Activated CD4-positive, alpha-beta T cell treated with anti-CD3 and anti-CD28 coated beads, Interleukin-2, amount 50 U/mL, for 4 hours (primary cell): Measurements from ENCODE around the gene C6orf163.

Experiments
- DNase-seq, 2 experiments: peaks; one replicate each; pipeline ENCODE4 v3.0.0-alpha.2; 2020

Gene C6orf163

DNA sequence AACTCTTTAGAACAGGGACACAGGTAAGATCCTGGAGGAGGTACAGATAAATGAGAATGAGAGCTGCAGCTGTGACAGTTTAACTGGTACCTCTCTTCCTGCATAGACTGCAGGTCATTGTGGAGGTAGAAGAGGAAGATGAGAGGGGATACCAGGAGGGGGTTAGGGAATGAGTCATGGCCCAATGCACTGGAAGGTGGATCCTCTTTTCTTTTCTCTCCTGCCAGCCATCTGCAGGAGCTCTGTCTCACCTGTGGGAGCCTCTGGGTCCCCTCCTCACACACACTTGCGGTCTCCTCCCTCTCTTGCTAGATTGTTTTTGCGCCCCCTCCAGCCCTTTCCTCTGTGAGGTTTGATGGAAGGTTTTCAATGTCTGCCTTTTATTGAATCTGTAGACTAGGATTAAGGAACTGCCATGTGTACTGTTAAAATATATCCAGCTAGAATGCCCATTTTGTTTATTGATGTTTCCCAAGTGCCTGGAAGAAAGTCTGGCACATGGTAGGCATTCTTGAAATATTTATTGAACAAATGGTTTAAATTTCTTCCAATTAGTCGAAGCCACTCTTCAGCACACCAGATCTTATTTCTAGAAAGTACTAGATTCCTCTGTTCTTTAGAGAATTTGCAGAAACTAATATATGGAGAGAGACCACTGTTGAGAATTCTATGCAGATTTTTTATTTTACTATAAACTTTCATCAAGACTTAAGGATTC, 13.0 kb downstream of the C6orf163 start:
- no peak for DNase-seq

GRCh38 chr6:87364602-87365252, 20.1 kb downstream of the C6orf163 start:
- DNase-seq, result no peak

GRCh38 chr6:87366072-87366827, 21.6 kb downstream of the C6orf163 start:
- no peak for DNase-seq

DNA sequence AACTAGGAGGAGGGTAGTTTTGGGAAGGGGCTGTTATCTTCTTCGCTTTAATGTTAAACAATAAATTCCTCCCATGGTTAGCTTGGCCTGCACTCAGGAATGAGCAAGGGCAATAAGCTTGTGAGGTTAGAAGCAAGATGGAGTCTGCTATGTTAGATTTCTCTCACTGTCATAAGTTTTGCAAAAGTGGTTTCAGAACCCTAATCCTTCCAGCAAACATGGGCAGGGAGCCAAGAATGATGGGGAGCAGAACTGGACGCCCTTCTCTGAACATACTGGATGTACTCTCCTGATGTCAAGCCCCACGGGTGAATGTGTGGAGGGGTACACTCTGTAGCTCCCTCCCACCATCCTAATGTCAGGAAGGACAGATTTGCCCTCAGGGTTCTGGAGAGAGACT, 22.3 kb downstream of the C6orf163 start:
- no peak for DNase-seq

DNA sequence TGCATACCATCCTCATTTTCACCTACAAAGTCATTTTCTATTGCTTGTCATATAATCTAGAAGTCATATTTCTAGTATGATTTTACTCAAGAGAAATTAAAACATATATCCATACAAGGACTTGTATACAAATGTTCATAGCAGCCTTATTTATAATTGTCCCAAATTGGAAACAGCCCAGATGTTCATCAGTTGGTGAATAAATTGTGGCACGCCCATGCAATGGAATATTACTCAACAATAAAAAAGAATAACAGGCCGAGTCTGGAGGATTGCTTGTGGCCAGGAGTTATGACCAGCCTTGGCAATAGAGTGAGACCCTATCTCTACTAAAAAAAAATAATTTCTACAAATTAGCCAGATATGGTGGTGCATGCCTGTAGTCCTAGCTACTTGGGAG, 28.8 kb downstream of the C6orf163 start:
- no peak for DNase-seq

- no peak for DNase-seq
These were observed 30.7 kb downstream of the C6orf163 start for GRCh38 chr6:87375315-87375714.

DNA sequence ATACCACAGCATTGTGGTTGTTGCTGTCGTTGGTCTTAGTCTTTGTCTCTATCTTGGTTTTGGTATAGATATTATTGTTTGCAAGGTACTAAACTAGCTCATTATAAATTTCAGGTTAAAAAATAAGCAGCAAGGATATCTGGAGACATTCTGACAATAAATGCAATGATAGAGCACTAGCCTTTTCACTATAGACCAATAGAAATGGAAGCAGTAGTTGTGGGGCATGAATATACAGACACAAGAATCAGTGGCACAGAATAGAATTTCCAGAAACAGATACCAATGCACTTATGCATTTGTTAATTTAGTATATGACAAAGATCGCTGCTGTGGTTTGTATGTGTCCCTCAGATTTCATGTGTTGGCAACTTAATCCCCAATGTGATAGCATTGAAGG, 32.0 kb downstream of the C6orf163 start:
- no peak for DNase-seq

- DNase-seq, result no peak
These were observed 34.3 kb downstream of the C6orf163 start for GRCh38 chr6:87378947-87379346.

DNA sequence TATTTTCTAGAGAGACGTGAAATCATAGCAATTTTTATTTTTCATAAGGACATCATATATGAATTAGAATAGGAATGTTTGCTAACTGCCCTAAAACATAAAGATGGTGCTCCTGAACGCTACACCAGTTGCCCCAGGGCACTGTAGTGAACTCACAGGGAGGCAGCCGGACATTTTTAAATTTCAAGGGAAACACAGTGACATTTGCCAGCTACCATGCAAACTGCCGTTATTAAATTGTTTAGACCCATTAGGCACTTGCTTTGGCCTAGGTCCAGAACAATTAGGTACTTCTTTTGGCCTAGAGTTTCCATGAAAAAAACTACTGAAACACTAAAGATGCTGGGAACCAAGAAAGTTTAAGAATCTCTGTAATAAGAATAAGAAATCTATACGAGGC, 38.2 kb downstream of the C6orf163 start:
- DNase-seq, result no peak

GRCh38 chr6:87384038-87384437, 39.4 kb downstream of the C6orf163 start:
- no peak for DNase-seq

DNA sequence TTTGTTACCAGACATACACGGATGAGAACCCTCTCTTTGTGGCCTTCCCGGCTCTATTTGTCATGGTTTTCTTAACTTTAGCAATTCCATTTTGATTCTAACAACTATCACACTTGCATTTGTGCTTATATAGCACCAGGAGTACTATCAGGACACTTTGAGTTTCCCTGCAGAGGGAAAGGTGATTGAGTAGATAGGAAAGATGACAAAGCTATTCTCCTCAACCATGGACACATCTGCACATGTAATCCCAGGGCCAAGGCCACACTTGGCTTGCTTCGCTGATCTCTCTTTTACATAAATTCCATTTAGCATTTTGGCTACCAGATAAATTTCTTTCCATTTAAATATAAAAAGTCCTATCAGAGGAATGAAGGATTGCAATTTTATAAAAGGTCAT, 39.8 kb downstream of the C6orf163 start:
- DNase-seq, result no peak

GRCh38 chr6:87391334-87391733, 46.7 kb downstream of the C6orf163 start:
- DNase-seq, result no peak

GRCh38 chr6:87393026-87393622, 48.5 kb downstream of the C6orf163 start:
- DNase-seq, result peak; percentile 5 to 12

- no peak for DNase-seq
These were observed 50.8 kb downstream of the C6orf163 start for GRCh38 chr6:87395431-87395830.

GRCh38 chr6:87396595-87397392, 52.2 kb downstream of the C6orf163 start:
- DNase-seq, result no peak

DNA sequence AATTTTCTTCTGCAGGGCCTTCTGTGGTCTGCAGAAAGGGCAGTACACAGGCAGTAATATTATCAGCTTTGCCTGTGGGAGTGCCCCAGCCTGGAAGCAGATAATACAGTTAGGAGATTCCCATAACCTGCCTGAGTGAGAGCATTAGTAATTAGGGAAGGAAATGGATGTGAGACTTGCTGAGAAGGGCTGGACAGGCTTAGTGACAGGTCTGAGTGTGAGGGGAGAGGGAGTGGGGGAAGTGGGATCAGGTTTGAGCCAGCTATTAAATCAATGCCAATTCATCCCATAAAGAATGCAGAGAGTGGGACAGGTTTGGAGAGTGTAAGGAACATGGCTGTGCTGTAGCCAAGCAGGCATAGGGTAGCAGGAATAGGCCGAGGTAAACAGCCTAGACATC, 53.0 kb downstream of the C6orf163 start:
- no peak for DNase-seq

GRCh38 chr6:87401832-87402231, 57.2 kb downstream of the C6orf163 start:
- DNase-seq, result no peak

DNA sequence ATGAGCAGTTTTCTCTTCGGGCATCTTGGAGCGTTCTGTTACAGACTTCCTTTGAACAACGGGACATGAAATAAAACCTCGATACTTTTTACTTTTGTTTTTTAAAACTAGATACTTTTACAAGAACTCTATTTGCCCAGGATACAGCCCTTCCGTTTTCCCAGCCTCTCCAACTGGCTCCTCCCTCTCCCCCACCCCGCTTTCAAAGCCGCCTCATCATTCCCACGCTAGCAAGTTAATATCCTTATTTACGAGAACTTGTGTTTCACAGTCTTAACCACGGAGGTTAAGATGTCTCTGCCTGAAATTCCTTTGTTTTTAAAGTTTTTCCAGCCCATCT, 62.9 kb downstream of the C6orf163 start:
- peak in 1 of 2 experiments; percentile 1 for DNase-seq

DNA sequence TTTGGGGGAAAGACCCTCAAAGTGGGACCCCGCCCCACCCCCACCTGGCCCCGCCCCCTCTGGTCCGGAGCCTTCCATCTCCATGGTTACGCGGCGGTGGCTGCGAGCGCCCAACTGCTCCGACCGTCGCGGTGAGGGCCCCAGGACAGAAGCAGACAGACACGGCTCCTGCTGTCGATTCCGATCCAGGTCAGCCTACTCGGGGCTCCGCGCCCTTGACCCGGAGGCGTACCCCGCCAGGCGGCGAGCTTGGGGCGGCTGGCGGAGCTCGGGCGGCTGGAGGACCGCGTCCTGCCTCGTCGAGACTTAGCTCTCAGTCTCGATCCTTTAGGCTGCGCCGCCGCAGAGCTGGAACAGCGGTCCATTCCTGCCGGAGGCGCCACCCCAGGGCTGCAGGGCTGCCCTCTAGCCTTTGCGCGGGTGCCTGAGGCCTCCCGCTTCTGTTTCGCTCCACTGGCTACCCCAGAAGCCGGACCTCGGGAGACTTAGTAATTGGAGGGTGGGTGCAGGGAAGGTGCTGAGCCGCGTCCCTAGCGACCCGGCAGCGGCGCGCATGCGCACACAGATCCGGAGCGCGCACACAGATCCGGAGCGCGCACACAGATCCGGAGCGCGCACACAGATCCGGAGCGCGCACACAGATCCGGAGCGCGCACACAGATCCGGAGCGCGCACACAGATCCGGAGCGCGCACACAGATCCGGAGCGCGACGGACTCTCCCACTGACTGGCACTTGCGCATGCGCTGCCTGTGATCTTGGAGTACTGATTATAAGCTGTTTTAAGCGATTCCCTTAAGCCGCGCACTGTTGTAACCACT, 63.5 kb downstream of the C6orf163 start, which contains the start of gene CFAP206:
TSS of gene CFAP206 (plus strand) at position 72 of the 820 bp plus-strand sequence. CDS start 1,868 bp downstream, outside the sequence.
- DNase-seq, result peak; percentile 71 to 77

GRCh38 chr6:87408721-87409155, 64.1 kb downstream of the C6orf163 start:
- DNase-seq, result no peak
